RKO (cell line): ENCODE results near the gene TGFA.

Experiments used
- DNase-seq: peaks from one replicate; pipeline ENCODE4 v3.0.0-alpha.2; 2016; ENCODE audit warnings: low spot score

TGFA gene

DNA sequence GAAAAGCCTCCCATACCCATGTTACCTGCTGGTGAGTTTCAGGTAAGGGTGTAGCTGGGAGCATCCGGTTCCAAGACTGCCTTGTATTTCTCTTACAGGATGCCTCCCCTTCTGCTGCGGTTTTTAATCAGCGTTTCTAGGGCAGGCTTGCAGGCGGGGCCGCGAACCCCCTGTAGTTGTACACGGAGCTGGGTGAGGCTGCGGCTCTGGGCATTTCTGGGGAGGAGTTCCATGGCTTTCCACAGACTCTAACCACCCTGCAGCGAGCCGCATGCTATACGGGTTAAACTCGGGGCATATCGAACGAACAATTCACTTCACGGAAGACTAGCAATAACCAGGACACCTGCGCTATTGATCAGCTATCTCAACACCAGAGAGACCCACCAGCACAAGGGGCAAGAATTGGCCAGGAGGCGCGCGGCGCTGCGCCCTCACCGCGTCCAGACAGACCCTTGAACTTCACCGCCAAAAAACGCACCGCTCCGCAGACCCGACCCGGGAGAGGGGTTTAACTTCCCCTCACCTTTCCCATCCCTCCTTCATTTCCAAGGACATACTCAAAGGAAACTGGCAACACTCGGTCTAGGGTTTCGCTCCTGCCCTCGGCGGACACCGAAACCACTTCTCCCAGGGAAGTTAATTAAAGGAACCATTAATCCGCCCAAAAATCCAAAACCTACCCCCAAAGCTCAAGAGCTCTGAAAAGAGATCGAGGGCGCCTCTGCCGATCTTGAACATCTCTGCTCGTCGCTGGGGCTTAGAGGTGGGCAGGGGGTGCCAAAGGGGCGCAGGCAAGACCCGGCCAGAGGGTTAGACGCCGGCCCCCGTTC lies 909 bp downstream of the TGFA start:
- no peak for DNase-seq

DNA sequence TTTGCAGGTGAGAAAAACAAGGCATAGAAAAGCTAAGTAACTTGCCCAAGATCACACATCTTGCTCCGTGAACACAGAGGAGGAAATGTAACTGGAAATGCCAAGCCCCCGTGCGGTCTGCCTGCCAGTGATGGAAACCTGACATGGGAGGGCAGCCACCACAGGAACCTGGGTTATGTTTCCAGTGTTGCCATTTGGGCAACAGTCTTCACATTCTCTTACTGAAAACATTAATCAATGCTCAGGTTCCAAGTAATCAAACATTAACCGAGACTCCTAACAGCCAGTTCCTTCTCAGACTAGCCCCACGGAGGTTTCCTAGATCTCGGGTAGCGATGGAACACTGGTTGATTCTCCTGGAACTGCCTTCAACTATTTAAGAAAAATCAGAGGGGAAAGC lies 2.5 kb downstream of the TGFA start:
- DNase-seq, result no peak

DNA sequence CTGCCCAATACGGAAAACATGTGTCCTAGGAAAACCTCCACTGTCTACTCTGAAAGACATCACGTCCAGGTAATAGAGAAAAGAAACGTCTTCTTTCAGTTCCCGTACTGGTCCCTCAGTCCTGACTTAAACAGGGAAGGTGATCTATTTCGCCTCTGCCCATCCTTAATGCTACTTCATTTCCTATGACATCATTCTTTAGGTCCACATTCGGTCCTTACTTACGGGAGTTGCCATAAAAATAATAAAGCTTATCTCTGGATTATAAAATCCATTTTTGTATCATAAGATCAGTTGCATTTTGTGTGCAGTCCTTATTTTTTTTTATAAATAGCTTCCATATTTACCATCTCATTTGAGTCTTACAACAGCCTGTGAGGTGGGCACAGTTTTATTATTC lies 3.7 kb downstream of the TGFA start:
- DNase-seq, result no peak

DNA sequence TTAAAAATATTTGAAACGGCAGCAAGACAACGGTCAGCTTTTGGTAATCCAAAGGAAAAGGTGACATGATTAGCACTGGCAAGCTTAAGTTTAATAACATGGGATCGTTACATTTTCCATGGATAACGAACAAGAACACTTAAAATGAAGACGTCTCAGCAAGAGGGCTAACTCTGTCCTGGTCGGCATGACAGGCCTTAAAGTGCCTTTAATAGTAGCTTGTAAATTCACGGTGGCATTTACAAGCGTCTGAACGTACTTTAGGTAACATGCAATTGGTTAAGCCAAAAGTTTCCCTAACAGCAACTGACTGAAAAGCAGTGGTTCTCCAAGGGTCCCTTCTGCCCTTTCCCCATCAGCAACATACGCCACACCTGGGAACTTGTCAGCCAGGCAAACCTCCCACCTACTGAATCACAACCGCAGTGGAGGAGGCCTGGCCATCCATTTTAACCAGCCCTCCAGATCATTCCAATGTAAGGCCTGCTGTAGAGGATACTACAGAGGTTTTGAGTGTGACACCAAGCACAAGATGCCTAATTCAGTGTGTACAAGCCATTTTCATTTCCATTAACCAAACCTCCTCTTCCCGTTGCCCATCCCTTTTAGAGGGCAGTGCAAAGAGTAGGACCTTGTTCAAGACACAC lies 4.4 kb downstream of the TGFA start:
- no peak for DNase-seq

DNA sequence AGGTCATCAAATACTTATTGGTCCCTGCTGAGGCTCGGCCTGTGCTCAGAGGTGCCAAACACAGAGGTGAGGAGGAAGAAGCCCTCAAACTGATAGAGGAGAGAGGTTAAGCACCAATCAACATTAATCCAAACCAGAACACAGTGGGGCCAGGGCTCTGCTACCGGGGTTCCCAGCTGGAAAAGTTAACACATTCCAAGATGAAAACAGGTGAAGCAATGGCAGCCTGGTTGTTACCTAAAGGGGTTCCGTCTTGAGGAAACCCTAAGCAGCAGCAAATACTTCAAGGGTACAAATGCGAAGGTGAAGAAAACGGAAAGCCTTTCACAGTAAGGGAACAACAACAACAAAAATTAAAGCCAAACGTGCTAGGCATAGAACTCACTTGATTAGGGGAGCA lies 5.4 kb downstream of the TGFA start:
- no peak for DNase-seq

DNA sequence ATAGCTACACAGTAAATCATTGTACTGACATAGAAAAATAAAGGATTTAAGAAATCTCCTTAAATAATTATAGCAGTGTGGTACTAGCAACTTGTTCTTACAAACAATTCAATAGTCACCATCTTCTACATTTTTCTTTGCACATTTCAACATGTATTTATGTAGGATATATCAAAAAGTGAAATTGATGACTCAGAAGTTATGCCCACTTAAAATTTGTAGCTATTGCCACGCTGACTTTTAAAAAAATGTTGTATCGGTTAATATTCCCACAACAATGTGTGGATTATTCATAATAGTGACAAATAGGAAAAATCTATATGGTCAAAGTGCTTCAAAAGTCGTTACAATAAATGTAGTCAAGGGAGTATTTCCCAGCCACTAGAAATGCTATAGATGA lies 6.7 kb downstream of the TGFA start:
- no peak for DNase-seq

DNA sequence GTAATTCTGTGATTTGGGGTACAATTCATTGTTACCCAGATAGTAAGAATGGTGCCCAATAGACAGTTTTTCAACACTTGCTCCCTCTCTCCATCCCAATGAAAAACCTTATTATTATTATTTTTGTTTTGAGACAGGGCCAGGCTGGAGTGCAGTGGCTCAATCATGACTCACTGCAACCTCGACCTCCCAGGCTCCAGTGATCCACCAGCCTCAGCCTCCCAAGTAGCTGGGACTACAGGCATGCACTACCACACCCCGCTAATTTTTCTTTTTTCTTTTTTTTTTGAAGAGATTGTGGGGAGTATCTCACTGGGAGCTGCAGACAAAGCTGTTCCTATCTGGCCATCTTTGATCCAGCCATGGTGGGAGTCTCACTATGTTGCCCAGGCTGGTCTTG lies 7.2 kb downstream of the TGFA start:
- DNase-seq, result no peak

DNA sequence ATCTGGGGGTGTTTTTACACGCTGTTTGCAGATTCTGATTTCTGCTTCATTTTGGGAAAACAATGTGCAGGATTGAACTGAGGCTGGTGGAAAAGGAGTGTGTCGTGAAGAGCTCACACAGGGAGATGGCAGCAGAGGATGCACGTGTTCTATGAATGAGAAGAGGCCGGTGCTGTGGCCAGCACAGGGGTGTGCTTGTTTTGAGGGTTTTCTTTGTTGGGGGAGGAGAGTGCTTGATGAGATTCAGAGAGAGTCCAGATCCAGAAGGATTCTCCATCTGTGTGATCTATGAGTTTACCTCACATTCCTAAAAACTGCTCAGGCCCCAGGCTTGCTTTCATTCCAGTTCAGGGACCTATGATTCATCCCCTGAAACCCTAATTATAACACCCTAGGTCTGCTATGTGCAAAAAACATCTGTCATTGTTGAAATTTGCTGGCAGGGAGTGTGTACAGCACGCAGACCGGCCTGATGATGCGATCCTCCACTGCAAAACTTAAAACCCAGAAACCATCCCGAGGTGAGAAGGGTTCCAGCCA lies 12.1 kb downstream of the TGFA start:
- DNase-seq, result no peak

DNA sequence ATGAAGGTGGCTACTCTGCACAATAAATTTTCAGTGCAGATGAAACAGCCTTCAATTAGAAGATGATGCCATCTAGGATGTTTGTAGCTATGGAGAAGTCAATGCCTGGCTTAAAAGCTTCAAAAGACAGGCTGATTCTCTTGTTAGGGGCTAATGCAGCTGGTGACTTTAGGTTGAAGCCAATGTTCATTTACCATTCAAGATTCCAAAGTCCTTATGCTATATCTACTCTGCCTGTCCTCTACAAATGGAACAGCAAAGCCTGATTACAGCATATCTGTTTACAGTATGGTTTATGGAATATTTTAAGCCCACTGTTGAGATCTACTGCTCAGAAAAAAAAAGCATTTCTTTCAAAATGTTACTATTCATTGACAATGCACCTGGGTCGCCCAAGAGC lies 15.8 kb downstream of the TGFA start:
- DNase-seq, result no peak

DNA sequence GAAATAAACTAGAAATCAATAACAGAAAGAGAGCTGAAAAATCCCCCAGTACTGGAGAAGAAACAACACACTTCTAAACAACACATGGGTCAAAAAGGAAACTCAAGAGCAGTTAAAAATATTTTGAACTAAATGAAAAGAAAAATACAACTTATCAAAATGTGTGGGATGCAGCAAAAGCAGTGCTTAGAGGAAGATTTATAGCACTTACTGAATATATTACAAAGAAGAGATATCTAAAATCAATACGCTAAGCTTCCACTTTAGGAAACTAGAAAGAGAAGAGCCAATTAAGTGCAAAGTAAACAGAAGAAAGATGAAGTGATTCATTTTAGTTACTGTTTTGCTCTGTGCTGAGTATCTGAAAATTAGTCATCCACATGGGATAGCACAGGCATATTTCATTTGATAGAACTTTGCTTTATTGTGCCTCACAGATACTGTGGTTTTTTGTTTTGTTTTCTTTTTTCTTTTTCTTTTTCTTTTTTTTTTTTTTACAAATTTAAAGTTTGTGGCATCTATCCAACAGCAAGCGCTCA lies 17.0 kb downstream of the TGFA start:
- DNase-seq, result no peak

DNA sequence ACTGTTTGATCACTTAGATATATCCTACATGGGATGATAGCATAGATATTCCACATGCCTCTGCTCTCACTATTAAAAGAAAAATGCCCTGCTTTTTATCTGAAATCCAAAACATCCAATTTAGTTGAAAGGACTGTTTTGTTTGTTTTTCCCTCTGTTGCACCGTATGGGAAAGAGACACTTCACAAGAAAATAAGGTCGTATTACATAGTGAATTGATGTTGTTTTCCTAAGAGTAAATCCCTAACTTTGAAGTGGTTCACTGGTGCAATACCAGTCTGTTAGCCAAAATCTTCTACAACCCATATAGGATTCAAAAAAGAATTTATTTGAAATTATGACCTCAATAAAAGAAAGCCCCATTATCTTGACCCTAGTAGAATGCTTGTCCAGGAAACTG lies 18.1 kb downstream of the TGFA start:
- DNase-seq, result no peak

DNA sequence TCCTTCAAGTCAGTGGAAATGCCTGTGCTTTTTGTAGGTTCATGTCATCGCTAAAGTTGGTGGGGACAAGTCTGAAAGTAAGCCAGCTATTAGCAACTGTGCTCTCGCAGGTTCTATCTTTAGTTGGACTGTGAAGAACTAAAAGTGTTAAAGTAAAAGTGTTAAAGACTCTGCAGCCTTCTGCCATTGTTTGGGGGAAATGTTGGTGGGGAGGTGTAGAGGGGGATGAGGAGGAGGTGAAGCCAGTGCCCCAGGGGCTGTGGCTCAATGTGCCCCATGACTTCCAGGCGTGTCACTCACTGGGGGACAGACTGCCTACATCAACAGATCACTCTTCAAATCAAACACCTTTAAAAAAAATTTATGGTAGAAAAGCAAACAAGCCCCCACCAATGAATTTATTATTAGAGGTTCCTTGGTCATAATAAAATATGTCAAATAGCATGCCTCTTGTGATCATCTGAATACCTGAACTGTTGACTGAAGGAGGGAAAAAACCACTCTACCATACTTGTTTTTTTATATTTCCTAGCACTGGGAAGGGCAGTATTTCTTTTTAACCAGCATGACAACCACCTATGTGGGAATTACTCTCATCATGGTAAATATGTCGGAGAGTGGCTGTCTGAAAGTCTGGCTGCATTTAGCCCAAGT lies 19.3 kb downstream of the TGFA start:
- no peak for DNase-seq

DNA sequence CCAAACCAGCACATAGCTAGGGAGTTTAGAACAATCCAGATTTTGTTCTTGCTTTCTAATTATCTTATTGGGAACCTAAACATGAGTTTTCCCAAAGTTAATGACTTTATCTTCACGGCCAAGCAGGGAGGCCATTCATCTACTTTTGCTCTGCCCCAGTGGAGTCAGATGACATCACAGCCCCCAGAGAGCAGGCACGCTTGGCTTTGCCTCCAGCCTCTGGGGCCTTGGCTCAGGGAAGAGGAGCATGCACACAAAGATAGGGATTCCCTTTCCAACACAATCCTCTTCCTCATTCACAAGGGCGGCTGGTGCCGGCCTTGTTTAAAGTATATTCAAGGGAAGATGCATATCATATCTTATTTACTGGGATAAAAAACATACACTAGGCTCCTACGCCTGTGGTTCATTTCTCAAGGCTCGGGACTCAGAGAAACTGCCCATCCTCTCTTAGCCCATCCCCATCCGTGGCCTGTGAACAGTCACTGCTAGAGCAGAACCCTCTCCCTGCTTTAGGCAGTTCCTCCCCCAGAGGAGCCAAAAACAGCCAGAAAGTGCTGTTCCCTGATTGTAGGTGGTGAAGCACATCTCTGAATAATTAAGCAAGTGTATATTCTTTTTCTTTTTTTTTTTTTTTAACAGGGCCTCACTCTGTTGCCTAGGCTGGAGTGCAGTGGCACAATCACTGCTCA lies 21.2 kb downstream of the TGFA start:
- no peak for DNase-seq

DNA sequence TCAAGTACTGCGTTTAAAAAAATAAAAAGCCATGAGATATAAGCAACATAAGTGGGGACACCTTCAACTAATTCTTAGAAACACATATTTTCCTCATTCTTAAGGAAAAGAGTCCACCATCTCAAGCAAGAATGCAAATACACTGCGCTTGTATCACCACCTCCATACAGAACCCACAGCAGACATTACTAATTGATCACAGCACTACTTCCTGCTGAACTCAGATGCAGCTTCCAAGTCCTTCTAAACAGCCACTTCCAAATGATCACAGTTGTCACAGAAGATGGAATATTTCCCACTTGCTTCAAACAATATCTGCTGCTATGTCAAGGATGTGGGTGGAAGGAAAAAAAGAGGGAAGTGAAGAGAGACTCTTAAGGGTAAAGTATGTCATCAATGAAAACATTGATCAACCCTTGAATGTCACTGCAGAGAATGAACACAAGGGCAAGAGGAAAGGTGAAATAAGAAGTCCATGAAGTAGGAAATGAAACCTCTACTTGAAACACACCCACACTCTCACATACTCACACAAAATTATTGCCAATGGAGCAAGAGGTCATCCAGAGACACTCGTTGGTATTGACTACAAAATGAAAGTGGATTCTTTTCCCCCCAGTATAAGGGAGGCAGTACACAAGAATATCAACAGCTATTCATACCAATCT lies 22.1 kb downstream of the TGFA start:
- DNase-seq, result no peak

DNA sequence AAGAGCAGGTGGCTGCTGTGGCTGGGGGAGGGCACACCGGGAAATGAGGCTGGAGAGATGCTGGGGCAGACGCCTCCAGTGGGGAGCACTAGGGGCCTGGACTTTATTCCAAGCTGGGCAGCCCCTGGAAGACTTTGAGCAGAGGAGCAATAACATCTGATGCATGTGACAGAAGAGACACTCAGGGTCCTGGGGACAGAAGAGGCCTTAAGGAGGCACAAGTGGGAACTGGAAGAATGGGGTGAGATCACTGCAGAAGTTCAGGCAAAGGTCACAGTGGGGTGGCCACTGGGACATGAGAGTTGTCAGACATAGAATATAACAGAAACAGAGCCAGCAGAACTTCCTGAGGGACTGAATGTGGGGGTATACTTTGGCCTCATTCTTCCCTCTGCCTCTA lies 24.0 kb downstream of the TGFA start:
- no peak for DNase-seq

DNA sequence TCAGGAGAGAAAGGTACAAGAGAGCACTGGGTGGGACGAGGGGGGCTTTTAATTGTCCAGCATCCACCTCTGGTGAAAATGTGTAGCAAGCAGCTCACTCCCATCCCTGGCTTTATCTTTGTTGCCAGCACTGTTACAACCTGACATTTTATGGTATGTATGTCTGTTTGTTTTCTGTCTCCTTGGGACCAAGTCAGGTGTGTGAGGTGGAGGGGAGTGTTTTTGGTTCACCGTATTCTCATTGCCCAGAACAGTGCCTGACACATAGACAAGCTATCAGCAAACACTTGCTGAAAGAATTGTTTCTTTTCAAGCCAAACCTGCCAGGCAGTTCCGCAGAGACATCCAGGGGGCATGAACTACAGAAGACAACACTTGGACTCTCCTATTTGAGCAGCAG lies 24.7 kb downstream of the TGFA start:
- no peak for DNase-seq

DNA sequence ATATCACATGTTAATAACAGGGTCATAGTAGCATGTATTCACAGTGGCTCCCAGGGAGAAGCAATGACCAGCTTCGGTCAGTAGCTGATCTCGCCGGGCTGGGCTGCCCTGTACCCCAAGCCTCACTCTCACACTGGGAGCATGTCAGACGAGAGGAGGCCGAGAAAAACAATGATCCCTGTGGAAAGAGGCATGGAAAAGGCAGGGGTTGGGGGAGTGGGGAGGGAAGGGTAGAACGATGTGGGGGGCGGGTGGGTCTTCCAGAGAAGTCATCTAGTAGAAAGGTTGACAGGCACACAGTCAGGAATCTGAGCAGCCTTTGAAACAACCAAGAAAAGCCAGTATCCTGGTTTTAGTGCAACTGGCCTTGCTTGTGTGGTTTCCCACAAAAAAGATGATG lies 25.4 kb downstream of the TGFA start:
- DNase-seq, result no peak

DNA sequence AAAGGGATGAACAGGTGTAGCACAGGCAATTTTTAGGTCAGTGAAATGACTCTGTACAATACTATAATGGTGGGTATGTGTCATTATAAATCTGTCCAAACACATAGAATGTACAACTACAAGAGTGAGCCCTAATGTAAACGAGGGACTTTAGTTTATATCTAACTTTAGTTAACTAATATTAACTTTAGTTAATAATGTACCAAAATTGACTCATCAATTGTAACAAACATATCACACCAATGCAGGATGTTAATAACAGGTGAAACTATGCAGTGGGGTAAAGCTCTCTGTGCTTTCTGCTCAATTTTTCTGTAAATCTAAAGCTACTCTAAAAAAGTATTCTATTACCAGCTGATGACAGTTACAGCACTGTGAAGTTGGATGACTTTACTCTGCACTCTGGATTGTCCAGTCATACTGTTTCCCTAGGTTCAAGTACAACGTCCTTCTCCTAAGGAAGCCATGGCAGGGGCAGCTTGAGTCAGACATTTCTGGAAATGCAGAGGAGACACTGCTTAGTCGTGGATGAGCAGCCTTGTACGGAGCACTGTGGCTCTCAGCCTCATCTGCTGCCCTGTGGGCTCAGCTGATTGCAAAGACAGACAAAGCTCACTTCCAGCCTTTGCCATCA lies 26.1 kb downstream of the TGFA start:
- DNase-seq, result peak; percentile 18

DNA sequence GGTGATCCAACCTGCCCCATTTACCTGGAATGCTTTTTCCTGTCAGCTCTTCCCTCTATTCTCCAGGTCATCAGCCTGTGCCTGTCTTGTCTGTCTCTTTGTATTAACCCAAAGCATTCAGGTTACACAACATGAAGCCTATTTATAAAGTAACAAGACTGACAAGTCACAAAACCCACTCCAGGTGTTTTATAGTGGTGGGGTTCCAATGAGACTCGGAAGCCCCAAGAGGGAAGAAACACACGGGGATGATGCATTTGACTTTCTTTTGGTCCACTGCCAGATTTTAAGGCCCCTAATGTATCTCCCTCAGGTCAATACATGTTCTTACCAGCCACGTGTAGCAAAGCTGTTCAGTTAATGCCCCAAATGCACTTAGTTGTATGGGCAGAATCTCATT lies 27.5 kb downstream of the TGFA start:
- no peak for DNase-seq

DNA sequence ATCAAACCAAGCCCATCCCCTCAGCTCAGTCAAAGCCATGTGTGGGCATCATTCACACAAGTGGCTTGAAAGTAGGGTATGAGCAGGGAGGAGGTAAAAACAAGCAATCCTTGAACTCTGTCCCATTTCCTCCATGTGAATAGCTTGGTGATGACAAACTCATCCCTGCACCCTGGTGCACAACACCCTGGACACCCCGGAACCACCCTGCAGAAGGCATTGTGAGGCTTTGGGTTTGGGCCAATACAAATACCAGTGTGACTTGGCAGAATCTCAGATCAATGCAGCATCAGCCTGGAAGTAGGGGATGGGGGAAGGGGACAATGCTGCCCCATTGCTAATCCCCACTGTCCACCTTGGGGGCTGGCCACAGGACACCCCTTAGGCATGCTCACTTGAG lies 28.6 kb downstream of the TGFA start:
- no peak for DNase-seq
